IMR-90 (cell line): ENCODE measurements around the gene TMEM86B.

Experiments
- CTCF ChIP-seq: conservative IDR thresholded peaks from 2 replicates; pipeline ENCODE4 v1.5.1; 2012; ENCODE audit warnings: mild to moderate bottlenecking, low read depth, low read length, improper control_type of control experiment
- MAFK ChIP-seq: IDR thresholded peaks from 2 replicates; pipeline ENCODE4 v1.6.1; 2012; ENCODE audit warnings: low read depth, low read length, improper control_type of control experiment
- MXI1 ChIP-seq: IDR thresholded peaks from 2 replicates; pipeline ENCODE4 v1.6.1; 2012; ENCODE audit warnings: low read depth, mild to moderate bottlenecking, low read length, moderate library complexity, borderline replicate concordance
- POLR2A ChIP-seq: IDR thresholded peaks from 2 replicates; pipeline ENCODE4 v1.6.1; 2012; ENCODE audit warnings: mild to moderate bottlenecking, low read depth, low read length
- RAD21 ChIP-seq: IDR thresholded peaks from 2 replicates; pipeline ENCODE4 v1.6.1; 2012; ENCODE audit warnings: low read length, improper control_type of control experiment
- SMC3 ChIP-seq: fragments of 150-350 bp; IDR thresholded peaks from 2 replicates; pipeline ENCODE4 v1.6.1; 2016; ENCODE audit warnings: low read depth, mild to moderate bottlenecking, antibody characterized with exemption, low read length, moderate library complexity

DNA sequence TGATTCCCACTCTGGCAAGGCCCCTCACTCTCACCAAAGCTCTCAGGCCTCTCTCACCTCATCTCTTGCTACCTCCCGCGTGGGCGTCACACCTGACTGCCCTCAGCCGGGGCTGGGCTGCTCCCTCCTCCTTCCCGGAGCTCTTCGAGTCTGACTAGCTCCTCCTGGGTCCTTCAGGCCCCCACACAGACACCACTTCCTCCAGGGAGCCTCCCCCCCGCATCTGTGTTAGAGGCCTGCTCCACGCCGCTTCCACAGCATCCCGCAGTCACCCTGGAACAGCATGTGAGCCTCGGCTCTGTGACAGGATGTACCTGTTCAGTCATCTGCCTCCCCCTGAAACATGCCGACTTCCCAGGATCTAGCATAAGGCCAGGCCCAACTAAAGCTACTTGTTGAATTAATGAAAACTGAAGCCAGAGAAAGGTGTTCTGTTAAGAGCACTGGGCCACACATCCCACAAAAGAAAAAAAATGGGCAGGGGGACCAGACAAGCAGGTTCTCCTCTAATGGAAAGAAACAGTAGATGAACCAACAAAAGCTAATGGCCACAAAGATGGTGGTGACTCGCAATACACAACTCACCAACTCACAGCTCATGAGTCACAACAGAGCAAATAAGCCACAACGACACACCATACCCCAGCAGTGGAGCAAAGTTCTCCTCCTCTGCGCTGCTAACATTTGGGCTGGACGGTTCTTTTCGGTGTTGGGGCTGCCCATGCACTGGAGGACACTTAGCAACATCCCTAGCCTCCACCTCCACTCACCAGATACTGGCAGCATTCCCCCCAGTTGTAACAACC, 27.3 kb upstream of the TMEM86B start:
- TF ChIP-seq MAFK, result no peak
- no peak for TF ChIP-seq CTCF
- no peak for TF ChIP-seq MXI1
- TF ChIP-seq RAD21, result no peak
- no peak for TF ChIP-seq POLR2A
- no peak for TF ChIP-seq SMC3
